Esophagus squamous epithelium (tissue), 4 donors: ENCODE results near the gene NAPB.

Experiments
- CTCF ChIP-seq, 6 experiments: fragments of 450-650 bp in 4 of 6; fragments of 200-600 bp in 2 of 6; sonication (generic) in 2 of 6; IDR thresholded peaks; one replicate each; pipeline ENCODE4 v1.5.1; 2016 to 2019; ENCODE audit warnings: antibody characterized with exemption in 6 of 6, mild to moderate bottlenecking in 4 of 6, moderate library complexity in 4 of 6
- POLR2A ChIP-seq, 4 donors: fragments of 450-650 bp; IDR thresholded peaks; one replicate each; pipeline ENCODE4 v1.6.1; 2017; ENCODE audit warnings: antibody characterized with exemption in 4 of 4, mild to moderate bottlenecking in 4 of 4, moderate library complexity in 3 of 4

- TF ChIP-seq CTCF (IDR thresholded peaks at IDR 0.05), result peak; percentile 31 to 86 (median 77)
- no peak for TF ChIP-seq POLR2A (IDR thresholded peaks at IDR 0.05)
Observed at GRCh38 chr20:23441850-23442313, 20.6 kb upstream of the NAPB start.
